ENCODE measurements around the gene EFCAB14. TPM values are rescaled to one million over a fixed set of nuclear protein-coding genes. Genes with fewer than 3 reads are reported as not detected.

EFCAB14 gene
- total RNA-seq, 1 experiment from 2014 or later = 52.5 TPM

DNA sequence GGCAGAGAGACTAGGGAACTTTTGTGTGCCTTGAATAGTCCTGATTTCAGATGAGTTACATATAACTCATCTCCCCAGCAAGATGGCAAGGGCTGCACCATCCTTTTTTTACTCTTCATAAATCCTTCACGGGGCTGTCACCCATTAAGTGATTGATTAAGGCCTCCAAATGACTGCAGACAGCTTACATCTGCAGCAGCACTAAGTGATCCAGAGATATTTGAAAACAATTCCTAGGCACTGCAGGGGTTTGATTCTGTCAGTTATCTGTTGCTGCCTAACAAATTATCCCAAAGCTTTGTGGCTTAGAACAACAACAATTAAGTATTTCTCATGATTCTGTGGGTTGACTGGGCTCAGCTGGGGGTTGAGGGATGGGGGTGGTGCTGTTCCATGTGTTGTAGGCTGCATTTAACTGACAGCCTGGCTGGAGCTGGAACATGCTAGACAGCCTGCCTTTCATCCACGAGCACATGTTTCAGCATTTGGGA is 27.9 kb downstream of the EFCAB14 start:
- DNase-seq (ENCODE audit: low read depth, low spot score) (no peak), ATAC-seq (no peak)
- Histone ChIP-seq H3K79me2 (ENCODE audit: insufficient read depth, low read length) (no peaks in the 10 kb centered on the region; the same call in 1 of the 2 replicates), H2AFZ (ENCODE audit: low read depth, low read length, poor library complexity, severe bottlenecking) (no peak overlapping the region), H3K27ac (ENCODE audit: low read depth, low read length) (no peak overlapping the region), H3K9me2 (ENCODE audit: insufficient read depth) (no peaks in the 10 kb centered on the region), H3K36me3 (ENCODE audit: control insufficient read depth in 1 of 2, insufficient read depth in 2 of 2, low read length in 2 of 2) (peaks cover 24 to 35% of the 10 kb centered on the region in 2 experiments; a peak in 3 of 4 replicates), H3K4me2 (ENCODE audit: low read length) (no peak overlapping the region), H3K9me3 (ENCODE audit: control insufficient read depth in 1 of 2, insufficient read depth in 1 of 2, low read depth in 1 of 2, low read length in 2 of 2) (no peaks in the 10 kb centered on the region), H4K20me1 (ENCODE audit: insufficient read depth) (no peaks in the 10 kb centered on the region), H3K4me1 (ENCODE audit: control insufficient read depth in 1 of 2, insufficient read depth in 2 of 2, low read length in 2 of 2) (peaks cover 0 to 9% of the 10 kb centered on the region in 2 experiments; a peak in 1 of 4 replicates), H3K4me3 (replicated peaks in 1 of 2; ENCODE audit: low read depth in 1 of 2, low read length in 2 of 2) (no peak overlapping the region), H3K27me3 (ENCODE audit: insufficient read depth, low read length) (no peaks in the 10 kb centered on the region), H3K9ac (ENCODE audit: low read length) (no peak overlapping the region)
- no TSS peak for BruUV-seq (replicated peaks)
- intact Hi-C loops (cut with micrococcal nuclease) = no loop called here
- TF ChIP-seq RAD21 (IDR thresholded peaks at IDR 0.05; ENCODE audit: low read depth) = no peak
- no peak for TF ChIP-seq TCF7L2 (IDR thresholded peaks at IDR 0.05; ENCODE audit: borderline replicate concordance, extremely low read depth, insufficient read depth, insufficient read length)
- TF ChIP-seq SRF (IDR thresholded peaks at IDR 0.05; ENCODE audit: low read depth) = no peak
- ChIA-PET RAD21 (ENCODE audit: low non-redundant PET in 1 of 2, low total read pairs in 2 of 2, uncharacterized antibody in 2 of 2, unreplicated experiment in 2 of 2) (no interaction called here), POLR2A (no interaction called here), CTCF (no interaction called here)

DNA sequence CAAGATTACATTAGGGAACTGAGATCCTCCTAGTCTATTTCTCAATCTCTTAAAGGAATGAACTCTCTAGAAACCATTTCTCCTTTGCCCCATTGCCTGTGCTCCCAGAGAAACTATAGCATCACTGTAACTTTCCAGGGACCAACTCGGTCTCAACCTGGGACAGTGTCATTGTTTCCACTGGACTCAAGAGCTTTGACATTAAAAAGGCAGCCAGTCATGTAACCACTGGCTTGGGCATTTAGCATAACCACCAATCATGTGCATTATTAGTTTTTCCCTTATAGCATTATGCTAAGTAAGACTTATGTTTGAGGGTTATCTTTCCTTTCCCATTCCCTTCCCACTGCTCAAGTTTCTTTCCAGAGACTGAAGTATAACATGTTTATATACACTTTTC is 29.0 kb downstream of the EFCAB14 start:
- Histone ChIP-seq H3K27me3 (ENCODE audit: insufficient read depth, low read length) (no peaks in the 10 kb centered on the region), H3K9ac (ENCODE audit: low read length) (no peak overlapping the region), H4K20me1 (ENCODE audit: insufficient read depth) (no peaks in the 10 kb centered on the region), H3K4me1 (ENCODE audit: control insufficient read depth in 1 of 2, insufficient read depth in 2 of 2, low read length in 2 of 2) (peaks cover 0 to 9% of the 10 kb centered on the region in 2 experiments; a peak in 1 of 4 replicates), H3K9me2 (ENCODE audit: insufficient read depth) (no peaks in the 10 kb centered on the region), H3K4me3 (replicated peaks in 1 of 2; ENCODE audit: low read depth in 1 of 2, low read length in 2 of 2) (no peak overlapping the region), H3K4me2 (ENCODE audit: low read length) (no peak overlapping the region), H3K27ac (ENCODE audit: low read depth, low read length) (no peak overlapping the region), H3K36me3 (ENCODE audit: control insufficient read depth in 1 of 2, insufficient read depth in 2 of 2, low read length in 2 of 2) (peaks cover 27 to 39% of the 10 kb centered on the region in 2 experiments; a peak in 3 of 4 replicates), H2AFZ (ENCODE audit: low read depth, low read length, poor library complexity, severe bottlenecking) (no peak overlapping the region), H3K9me3 (ENCODE audit: control insufficient read depth in 1 of 2, insufficient read depth in 1 of 2, low read depth in 1 of 2, low read length in 2 of 2) (no peaks in the 10 kb centered on the region), H3K79me2 (ENCODE audit: insufficient read depth, low read length) (no peaks in the 10 kb centered on the region; the same call in 1 of the 2 replicates)
- DNase-seq (ENCODE audit: low read depth, low spot score) = no peak
- intact Hi-C loops (cut with micrococcal nuclease) = no loop called here
- ChIA-PET CTCF (no interaction called here), RAD21 (ENCODE audit: low non-redundant PET in 1 of 2, low total read pairs in 2 of 2, uncharacterized antibody in 2 of 2, unreplicated experiment in 2 of 2) (no interaction called here), POLR2A (no interaction called here)
- TF ChIP-seq ZFX (IDR thresholded peaks at IDR 0.05) (no peak), CBX3 (IDR thresholded peaks at IDR 0.05; ENCODE audit: low read depth) (no peak), SP1 (IDR thresholded peaks at IDR 0.05; ENCODE audit: low read depth) (no peak), POLR2AphosphoS5 (IDR thresholded peaks at IDR 0.05; ENCODE audit: low read depth, low read length) (no peak), EGR1 (IDR thresholded peaks at IDR 0.05; ENCODE audit: low read depth) (no peak)
- TF ChIP-seq, protein P1, sequence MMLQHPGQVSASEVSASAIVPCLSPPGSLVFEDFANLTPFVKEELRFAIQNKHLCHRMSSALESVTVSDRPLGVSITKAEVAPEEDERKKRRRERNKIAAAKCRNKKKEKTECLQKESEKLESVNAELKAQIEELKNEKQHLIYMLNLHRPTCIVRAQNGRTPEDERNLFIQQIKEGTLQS (IDR thresholded peaks at IDR 0.05) = no peak
- no peak for ATAC-seq
- BruUV-seq (replicated peaks) = no TSS peak
